GM19372 (cell line): Measurements from ENCODE around the gene G6PC2.
"Not testable (repeated sequence)": the region's sequence is repeated elsewhere in the genome, so short reads cannot be mapped to it uniquely, and the experiment has no call there.

Source experiments
- ATAC-seq: cut with Tn5 transposase; IDR thresholded peaks from one replicate; pipeline ENCODE4 v1.9.1; 2021; ENCODE audit warnings: mild to moderate bottlenecking, low read depth, moderate library complexity; ENCODE audit not compliant: unreplicated experiment

Gene G6PC2

GRCh38 chr2:168903888-168904287 lies 2.8 kb downstream of the G6PC2 start:
- no peak for ATAC-seq

DNA sequence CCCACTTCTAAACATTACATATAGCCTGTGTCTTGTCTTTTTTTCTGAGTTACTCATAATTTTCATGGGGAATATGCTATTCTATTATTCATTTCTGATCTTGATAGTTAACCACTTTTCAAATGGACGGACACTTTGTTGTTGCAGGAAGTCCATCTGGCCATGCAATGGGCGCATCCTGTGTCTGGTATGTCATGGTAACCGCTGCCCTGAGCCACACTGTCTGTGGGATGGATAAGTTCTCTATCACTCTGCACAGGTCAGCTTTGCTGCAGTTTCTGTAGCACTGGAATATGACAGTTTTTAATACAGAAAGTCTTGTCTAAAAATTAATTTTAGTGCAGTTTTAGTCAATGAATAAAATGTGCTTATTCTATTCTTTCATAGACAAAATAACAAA lies 3.3 kb downstream of the G6PC2 start:
- ATAC-seq: no peak

DNA sequence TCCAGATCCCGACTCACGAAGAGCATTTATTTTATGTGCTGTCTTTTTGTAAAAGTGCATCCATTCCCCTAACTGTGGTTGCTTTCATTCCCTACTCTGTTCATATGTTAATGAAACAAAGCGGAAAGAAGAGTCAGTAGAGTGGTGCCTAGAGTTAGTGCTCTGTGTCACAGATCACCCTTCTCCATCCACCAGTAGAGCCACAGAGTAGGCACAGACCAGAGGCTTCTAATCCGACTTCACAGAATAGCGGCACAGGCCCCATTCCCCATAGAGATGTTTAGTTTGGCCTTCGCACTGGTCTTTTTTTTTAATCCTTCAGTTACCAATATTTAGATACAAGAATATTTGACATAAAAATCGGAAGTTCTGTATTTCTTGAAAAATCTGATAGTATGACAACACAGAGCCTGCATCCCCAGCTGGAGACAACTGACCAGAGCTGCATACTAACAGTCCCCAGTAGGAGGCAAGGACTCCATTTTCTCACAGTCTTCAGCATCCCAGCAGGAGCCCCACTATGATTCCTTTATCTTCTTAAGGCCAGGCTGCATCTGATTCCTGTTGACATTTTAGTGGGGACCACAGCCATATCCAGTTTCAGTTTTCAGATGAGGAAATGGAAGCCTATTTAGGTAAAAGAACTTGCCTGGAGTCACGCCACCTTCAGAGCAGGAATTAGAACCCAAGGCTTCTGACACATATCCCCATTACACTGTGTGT lies 7.0 kb downstream of the G6PC2 start:
- ATAC-seq: no peak

GRCh38 chr2:168910330-168910729 lies 9.2 kb downstream of the G6PC2 start:
- ATAC-seq: no peak

DNA sequence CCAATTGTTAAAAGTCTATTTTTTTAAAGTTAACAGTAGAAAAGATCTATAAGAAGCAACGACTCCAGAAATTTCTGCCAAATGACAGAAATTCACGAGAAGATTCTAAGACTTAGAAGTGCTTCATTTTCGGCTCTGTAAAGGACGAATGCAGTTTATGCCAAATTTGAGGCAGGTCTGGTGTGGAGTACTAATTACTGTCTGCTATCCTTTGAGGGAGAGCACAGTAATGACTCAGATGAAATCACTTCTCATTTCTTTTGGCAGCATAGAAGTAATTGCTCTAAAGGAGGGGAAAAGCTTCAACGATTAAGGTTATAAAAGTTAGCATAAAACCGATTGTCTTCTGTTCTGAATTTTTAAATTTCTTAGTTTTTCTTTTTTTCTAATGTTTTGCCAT lies 11.4 kb downstream of the G6PC2 start:
- ATAC-seq: no peak

GRCh38 chr2:168912901-168913369 lies 11.8 kb downstream of the G6PC2 start:
- no peak for ATAC-seq

DNA sequence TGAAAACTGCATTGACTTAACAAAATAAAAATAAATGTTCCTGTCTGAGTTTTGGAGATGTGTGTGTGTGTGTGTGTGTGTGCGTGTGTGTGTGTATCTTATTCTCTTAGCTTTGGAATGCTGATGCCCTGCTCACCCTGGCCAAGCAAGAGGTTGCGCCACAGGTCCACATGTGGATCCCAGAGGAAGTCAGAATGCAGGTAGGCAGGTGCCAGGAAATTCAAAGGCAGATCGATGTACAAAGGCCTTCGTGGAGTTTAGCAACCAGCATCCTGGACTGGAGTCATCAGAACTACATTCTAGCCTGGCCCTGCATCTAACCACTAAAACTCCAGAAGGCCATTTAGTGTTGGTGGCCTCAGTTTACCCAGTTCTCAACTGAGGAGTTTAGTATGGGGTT lies 12.4 kb downstream of the G6PC2 start:
- ATAC-seq: no peak

- no peak for ATAC-seq
These were observed 14.6 kb downstream of the G6PC2 start for GRCh38 chr2:168915441-168916330.

DNA sequence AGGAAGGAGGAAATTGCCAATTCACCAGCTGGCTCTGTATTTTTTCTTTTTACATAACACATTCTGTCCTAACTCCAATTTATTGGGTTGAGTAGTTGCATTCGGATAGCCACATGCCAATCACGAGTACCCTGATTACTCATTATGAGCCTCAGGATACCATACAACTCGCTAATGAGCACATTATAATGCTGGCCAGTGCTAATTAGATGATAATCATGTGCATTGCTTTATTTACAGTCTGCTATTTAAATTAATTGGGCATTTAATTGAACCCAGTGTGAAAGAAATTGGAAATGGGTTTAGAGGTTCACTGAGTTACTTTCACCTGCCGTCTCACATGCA lies 15.2 kb downstream of the G6PC2 start:
- ATAC-seq: no peak

DNA sequence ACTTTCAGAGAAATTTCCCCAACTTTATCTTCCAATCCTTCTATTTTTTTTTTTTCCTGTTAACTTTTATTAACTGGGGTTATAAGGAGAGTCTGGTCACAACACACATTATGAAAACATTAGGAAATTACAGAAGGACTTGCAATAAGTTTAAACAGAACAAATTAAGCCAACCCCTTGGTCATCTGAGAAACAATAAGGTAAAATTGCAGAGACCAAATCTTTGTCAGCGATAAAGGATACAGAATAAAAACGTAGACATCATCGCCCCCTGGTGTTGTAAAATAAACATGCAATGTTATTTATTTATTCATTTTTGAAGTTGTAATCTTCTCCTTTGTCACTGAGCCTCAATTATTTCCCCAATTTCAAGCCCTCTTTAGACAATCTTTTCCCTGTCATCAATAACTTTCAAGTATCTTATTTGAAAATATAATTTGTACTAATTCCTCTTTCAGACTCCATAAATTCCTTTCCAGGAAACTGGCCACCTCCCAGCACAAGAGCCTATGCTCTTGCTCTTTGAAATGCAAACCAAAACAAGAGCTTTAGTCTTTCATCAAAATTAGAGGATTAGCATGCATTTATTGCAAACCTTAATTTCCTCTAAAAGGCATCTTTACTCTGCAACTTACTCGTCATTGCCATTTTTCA lies 19.5 kb downstream of the G6PC2 start:
- no peak for ATAC-seq

DNA sequence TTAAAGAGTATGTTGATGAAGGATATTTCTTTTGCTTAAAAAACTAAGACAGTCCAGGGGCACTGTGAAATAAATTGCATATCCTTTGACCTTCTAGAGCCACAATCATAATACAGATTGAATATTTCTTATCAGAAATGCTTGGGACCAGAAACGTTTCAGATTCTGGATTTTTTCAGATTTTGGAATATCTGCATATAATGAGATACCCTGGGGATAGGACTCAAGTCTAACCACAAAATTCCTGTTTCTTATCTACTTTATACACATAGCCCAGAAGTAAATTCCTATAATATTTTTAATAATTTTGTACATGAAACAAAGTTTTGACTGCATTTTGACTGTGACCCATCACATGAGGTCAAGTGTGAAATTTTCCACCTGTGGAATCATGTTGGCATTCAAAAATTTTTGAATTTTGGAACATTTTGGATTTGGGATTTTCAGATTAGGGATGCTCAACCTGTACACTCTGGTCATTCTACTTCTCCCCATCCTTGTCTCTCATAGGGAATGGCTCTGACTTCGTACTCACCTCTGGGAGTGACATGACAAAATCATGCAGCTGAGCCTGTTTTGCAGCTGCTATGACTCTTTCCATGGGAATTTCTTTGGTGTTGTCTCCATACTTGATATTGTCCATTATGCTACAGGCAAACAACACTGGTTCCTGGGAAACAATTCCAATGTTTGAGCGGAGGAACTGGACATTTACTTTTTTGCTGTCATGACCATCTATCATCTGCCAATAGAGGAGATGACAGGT lies 25.7 kb downstream of the G6PC2 start:
- ATAC-seq: no peak

DNA sequence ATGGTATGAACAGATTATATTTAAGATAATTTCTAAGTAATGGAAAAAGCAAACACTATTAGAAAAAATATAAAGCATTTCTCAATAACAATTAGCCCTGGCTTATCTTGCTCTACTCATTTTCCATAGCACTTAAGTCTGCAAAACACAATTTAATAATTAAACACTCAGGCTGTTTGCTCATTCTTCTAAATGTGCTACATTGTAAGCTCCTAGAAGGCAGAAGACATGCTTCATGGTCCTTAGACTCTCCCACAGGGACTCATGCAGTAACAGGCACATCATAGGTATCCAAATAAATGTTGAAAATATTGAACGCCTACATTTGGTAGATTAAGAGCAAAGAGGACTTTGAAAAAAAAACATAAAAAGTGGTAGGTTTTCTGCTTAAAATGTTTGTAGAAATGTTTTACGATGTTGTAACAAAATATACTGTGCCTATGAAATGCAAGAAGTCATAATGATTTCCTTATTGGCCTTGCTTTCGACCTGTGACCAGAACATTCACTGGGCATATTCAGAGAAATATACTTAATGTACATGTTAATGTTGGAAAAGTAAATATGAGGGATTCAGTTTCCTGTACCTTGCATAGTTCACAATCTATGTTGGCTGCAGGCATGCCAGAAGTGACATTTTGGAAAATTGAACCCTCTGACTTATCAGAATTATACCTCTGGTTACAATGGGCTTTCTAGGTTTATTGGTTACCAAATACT lies 27.2 kb downstream of the G6PC2 start:
- ATAC-seq: no peak

DNA sequence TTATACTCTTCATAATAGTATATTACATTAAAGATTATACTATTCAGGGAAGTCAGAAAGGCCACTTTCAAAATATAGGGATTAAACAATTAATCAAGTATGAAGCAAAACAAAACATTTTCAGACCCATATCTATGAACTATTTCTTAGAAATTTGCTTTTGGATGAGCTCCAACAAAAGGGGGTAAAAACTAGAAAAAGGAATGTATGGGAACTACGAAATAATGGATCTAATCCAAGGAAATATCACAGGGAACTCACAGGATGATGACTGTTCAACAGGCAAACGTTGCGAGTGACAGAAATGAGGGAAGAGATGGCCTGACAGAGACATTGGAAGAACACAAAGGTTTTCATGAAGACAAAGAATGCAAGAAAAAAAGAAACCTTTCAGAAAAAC lies 27.9 kb downstream of the G6PC2 start:
- no peak for ATAC-seq

GRCh38 chr2:168930242-168930641 lies 29.2 kb downstream of the G6PC2 start:
- ATAC-seq: no peak

DNA sequence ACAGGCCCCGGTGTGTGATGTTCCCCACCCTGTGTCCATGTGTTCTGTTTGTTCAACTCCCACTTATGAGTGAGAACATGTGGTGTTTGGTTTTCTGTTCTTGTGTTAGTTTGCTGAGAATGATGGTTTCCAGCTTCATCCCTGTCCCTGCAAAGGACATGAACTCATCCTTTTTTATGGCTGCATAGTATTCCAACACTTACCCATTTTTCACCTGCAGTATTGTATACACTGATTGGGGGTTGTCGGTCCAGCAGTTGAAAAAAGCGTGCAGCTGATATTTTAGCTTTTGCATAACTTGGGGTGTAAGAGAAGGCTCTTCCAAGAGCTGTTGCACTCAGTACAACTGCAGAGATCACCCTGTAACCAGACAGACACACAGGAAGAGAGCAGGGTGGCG lies 31.1 kb downstream of the G6PC2 start:
- not testable (repeated sequence) for ATAC-seq

GRCh38 chr2:168934826-168935225 lies 33.7 kb downstream of the G6PC2 start:
- no peak for ATAC-seq

GRCh38 chr2:168935810-168936581 lies 34.9 kb downstream of the G6PC2 start:
- ATAC-seq: no peak

GRCh38 chr2:168939061-168939460 lies 38.0 kb downstream of the G6PC2 start:
- ATAC-seq: no peak

- ATAC-seq: no peak
These were observed 38.8 kb downstream of the G6PC2 start for GRCh38 chr2:168939918-168940317.
